NCI-H2107 (cell line): ENCODE data around the gene DDX60.
"Not testable (repeated sequence)": the region's sequence is repeated elsewhere in the genome, so short reads cannot be mapped to it uniquely, and the experiment has no call there.

Experiments used
- DNase-seq: peaks from one replicate; lab custom pipeline; 2025; lab: John Stamatoyannopoulos, UW

The DDX60 gene

GRCh38 chr4:168303430-168303829 is 15.1 kb downstream of the DDX60 start:
- DNase-seq = not testable (repeated sequence)

- no peak for DNase-seq
These were observed 25.1 kb downstream of the DDX60 start for GRCh38 chr4:168293386-168293975.

- DNase-seq = no peak
These were observed 27.3 kb downstream of the DDX60 start for GRCh38 chr4:168291242-168291641.

GRCh38 chr4:168285850-168286249 is 32.7 kb downstream of the DDX60 start:
- DNase-seq = not testable (repeated sequence)

- no peak for DNase-seq
These were observed 39.0 kb downstream of the DDX60 start for GRCh38 chr4:168279556-168279955.

GRCh38 chr4:168275836-168276235 is 42.7 kb downstream of the DDX60 start:
- DNase-seq = no peak

- no peak for DNase-seq
These were observed 43.7 kb downstream of the DDX60 start for GRCh38 chr4:168274871-168275270.

GRCh38 chr4:168273838-168274237 is 44.7 kb downstream of the DDX60 start:
- DNase-seq = no peak

- no peak for DNase-seq
These were observed 46.1 kb downstream of the DDX60 start for GRCh38 chr4:168272488-168272887.

- DNase-seq = no peak
These were observed 48.7 kb downstream of the DDX60 start for GRCh38 chr4:168269896-168270295.

GRCh38 chr4:168265327-168265726 is 53.2 kb downstream of the DDX60 start:
- DNase-seq = no peak

- no peak for DNase-seq
These were observed 53.6 kb downstream of the DDX60 start for GRCh38 chr4:168264903-168265302.

GRCh38 chr4:168263039-168263438 is 55.5 kb downstream of the DDX60 start:
- DNase-seq = no peak

- DNase-seq = no peak
These were observed 59.5 kb downstream of the DDX60 start for GRCh38 chr4:168259096-168259495.

- DNase-seq = no peak
These were observed 60.8 kb downstream of the DDX60 start for GRCh38 chr4:168257768-168258167.

GRCh38 chr4:168248176-168248710 is 70.3 kb downstream of the DDX60 start:
- DNase-seq = no peak

GRCh38 chr4:168247603-168248002 is 70.9 kb downstream of the DDX60 start:
- no peak for DNase-seq

- DNase-seq = no peak
These were observed 76.6 kb downstream of the DDX60 start for GRCh38 chr4:168241953-168242352.

- no peak for DNase-seq
These were observed 77.7 kb downstream of the DDX60 start for GRCh38 chr4:168240821-168241220.

GRCh38 chr4:168221301-168221700 is 97.3 kb downstream of the DDX60 start:
- DNase-seq = peak; percentile 12

- DNase-seq = no peak
These were observed 97.7 kb downstream of the DDX60 start for GRCh38 chr4:168220893-168221292.

GRCh38 chr4:168218645-168219044 is 99.9 kb downstream of the DDX60 start:
- no peak for DNase-seq

- not testable (repeated sequence) for DNase-seq
These were observed 105.0 kb downstream of the DDX60 start for GRCh38 chr4:168213511-168213910.

GRCh38 chr4:168212656-168213055 is 105.9 kb downstream of the DDX60 start:
- no peak for DNase-seq
